Upper lobe of left lung (tissue), 6 donors: Measurements from ENCODE around the gene BCAS4. TPM values are rescaled to one million over a fixed set of nuclear protein-coding genes. Genes with fewer than 3 reads are reported as not detected.

Experiments
- ATAC-seq, 2 donors: fragments of 200-7000 bp; cut with Tn5 transposase; one replicate each; pipeline ENCODE4 v1.9.1; 2022; ENCODE audit warnings: mild to moderate bottlenecking in 2 of 2, moderate library complexity in 2 of 2; ENCODE audit not compliant: low FRiP score in 2 of 2
- DNase-seq, 2 donors: peaks; one replicate each; pipeline ENCODE4 v3.0.0-alpha.2; 2019 to 2020
- H3K27ac ChIP-seq, 4 donors: fragments of 200-600 bp; sonication (generic); one replicate each; pipeline ENCODE4 v1.5.1; 2016 to 2019
- H3K27me3 ChIP-seq, 4 donors: fragments of 200-600 bp; sonication (generic); one replicate each; pipeline ENCODE4 v1.5.1; 2017 to 2019
- H3K36me3 ChIP-seq, 4 donors: fragments of 200-600 bp; sonication (generic); one replicate each; pipeline ENCODE4 v1.5.1; 2016 to 2019
- H3K4me1 ChIP-seq, 4 donors: fragments of 200-600 bp; sonication (generic); one replicate each; pipeline ENCODE4 v1.5.1; 2018 to 2019
- H3K4me3 ChIP-seq, 4 donors: fragments of 200-600 bp; sonication (generic); one replicate each; pipeline ENCODE4 v1.5.1; 2017 to 2019; ENCODE audit warnings: mild to moderate bottlenecking in 2 of 4, moderate library complexity in 1 of 4
- H3K9me3 ChIP-seq, 4 donors: fragments of 200-600 bp; sonication (generic); one replicate each; pipeline ENCODE4 v1.5.1; 2018 to 2019
- CTCF ChIP-seq, 6 experiments: fragments of 450-650 bp in 4 of 6; fragments of 200-600 bp in 2 of 6; sonication (generic) in 2 of 6; IDR thresholded peaks; one replicate each; pipeline ENCODE4 v1.5.1; 2016 to 2019; ENCODE audit warnings: antibody characterized with exemption in 6 of 6
- EP300 ChIP-seq, 4 donors: sonication (generic); formaldehyde crosslinking; IDR thresholded peaks; one replicate each; pipeline ENCODE4 v1.5.1; 2017; ENCODE audit warnings: antibody characterized with exemption in 4 of 4, control low read depth in 2 of 4
- POLR2A ChIP-seq, 4 donors: fragments of 450-650 bp; IDR thresholded peaks; one replicate each; pipeline ENCODE4 v1.5.1; 2016 to 2017; ENCODE audit warnings: antibody characterized with exemption in 4 of 4, mild to moderate bottlenecking in 2 of 4
- POLR2AphosphoS5 ChIP-seq, 2 donors: sonication (generic); formaldehyde crosslinking; IDR thresholded peaks; one replicate each; pipeline ENCODE4 v1.5.1; 2017; ENCODE audit warnings: antibody characterized with exemption in 2 of 2
- WGBS, 2 donors: methylation state at CpG; one replicate each; pipeline ENCODE4 v1.1.5; 2017 to 2018; 5-methylcytosine and 5-hydroxymethylcytosine counted together
- total RNA-seq, 6 donors: library from RNA; depleted of rRNA in 4 of 6; stranded (reverse); fragments of >200 nt in 4 of 6; gene quantifications; one replicate each; pipeline versions ENCODE4 v1.1.0 to v1.2.1, GENCODE V29; 2016 to 2021
- donor health status: DM: no; HTN: no; CAD: no; lungs with moderate emphysema.
- donor health status: DM: no; HTN: yes; CAD: no; lungs with severe emphysema.

BCAS4 gene
- total RNA-seq, 6 donors from 2014 or later, result 2.3 to 12.3 (median 5.2) TPM

GRCh38 chr20:50900261-50900660 is 105.4 kb downstream of the BCAS4 start:
- Histone ChIP-seq H3K4me1 (peaks cover 0 to 18% (median 10%) of the 10 kb centered on the region in 4 donors), H3K36me3 (peaks cover 4 to 57% (median 19%) of the 10 kb centered on the region in 4 donors), H3K4me3 (no peak overlapping the region), H3K27me3 (no peaks in the 10 kb centered on the region), H3K27ac (no peak overlapping the region), H3K9me3 (no peaks in the 10 kb centered on the region)
- ATAC-seq, result no peak
- TF ChIP-seq POLR2AphosphoS5 (IDR thresholded peaks at IDR 0.05) (no peak), CTCF (IDR thresholded peaks at IDR 0.05) (no peak), POLR2A (IDR thresholded peaks at IDR 0.05) (no peak), EP300 (IDR thresholded peaks at IDR 0.05) (no peak)
- 90 to 92% methylated on average over 7 of the region's 7 CpGs for WGBS, 2 donors
- DNase-seq, result no peak

- 96 to 100% methylated on average over 1 of the region's 1 CpG for WGBS, 2 donors
- DNase-seq (no peak), ATAC-seq (no peak)
- Histone ChIP-seq H3K36me3 (peaks cover 4 to 50% (median 19%) of the 10 kb centered on the region in 4 donors), H3K27ac (no peak overlapping the region), H3K4me3 (no peak overlapping the region), H3K9me3 (no peaks in the 10 kb centered on the region), H3K27me3 (no peaks in the 10 kb centered on the region), H3K4me1 (peaks cover 0 to 18% (median 11%) of the 10 kb centered on the region in 4 donors)
- TF ChIP-seq POLR2AphosphoS5 (IDR thresholded peaks at IDR 0.05), result no peak
- no peak for TF ChIP-seq POLR2A (IDR thresholded peaks at IDR 0.05)
- TF ChIP-seq EP300 (IDR thresholded peaks at IDR 0.05), result no peak
- no peak for TF ChIP-seq CTCF (IDR thresholded peaks at IDR 0.05)
Measured at GRCh38 chr20:50901301-50901700, 106.4 kb downstream of the BCAS4 start.

- no peak for TF ChIP-seq POLR2A (IDR thresholded peaks at IDR 0.05)
- TF ChIP-seq POLR2AphosphoS5 (IDR thresholded peaks at IDR 0.05), result no peak
- TF ChIP-seq EP300 (IDR thresholded peaks at IDR 0.05), result no peak
- no peak for TF ChIP-seq CTCF (IDR thresholded peaks at IDR 0.05)
- H3K9me3 ChIP-seq, result no peaks in the 10 kb centered on the region
- no peak for DNase-seq
- H3K27ac ChIP-seq, result no peak overlapping the region
- no peaks in the 10 kb centered on the region for H3K27me3 ChIP-seq
- peaks cover 0 to 18% (median 11%) of the 10 kb centered on the region in 4 donors for H3K4me1 ChIP-seq
- WGBS, 2 donors, result 77 to 89% methylated on average over 8 of the region's 8 CpGs
- ATAC-seq, result no peak
- peaks cover 1 to 30% (median 11%) of the 10 kb centered on the region in 4 donors for H3K36me3 ChIP-seq
- H3K4me3 ChIP-seq, result no peak overlapping the region
Measured at GRCh38 chr20:50903353-50904051, 108.6 kb downstream of the BCAS4 start.

GRCh38 chr20:50904067-50904570 is 109.3 kb downstream of the BCAS4 start:
- 69 to 80% methylated on average over 6 of the region's 6 CpGs for WGBS, 2 donors
- Histone ChIP-seq H3K27me3 (no peaks in the 10 kb centered on the region), H3K36me3 (peaks cover 0 to 26% (median 10%) of the 10 kb centered on the region in 4 donors), H3K27ac (no peak overlapping the region), H3K9me3 (no peaks in the 10 kb centered on the region), H3K4me3 (no peak overlapping the region), H3K4me1 (peaks cover 0 to 18% (median 11%) of the 10 kb centered on the region in 4 donors)
- no peak for ATAC-seq
- DNase-seq, result no peak
- TF ChIP-seq POLR2AphosphoS5 (IDR thresholded peaks at IDR 0.05), result no peak
- TF ChIP-seq CTCF (IDR thresholded peaks at IDR 0.05), result no peak
- TF ChIP-seq EP300 (IDR thresholded peaks at IDR 0.05), result no peak
- no peak for TF ChIP-seq POLR2A (IDR thresholded peaks at IDR 0.05)
